GM19328 (cell line): ENCODE data around the gene BMPR1A.
"Not testable (repeated sequence)": the region's sequence is repeated elsewhere in the genome, so short reads cannot be mapped to it uniquely, and the experiment has no call there.

Experiments used
- ATAC-seq: cut with Tn5 transposase; IDR thresholded peaks from one replicate; pipeline ENCODE4 v1.9.1; 2021; ENCODE audit warnings: mild to moderate bottlenecking, moderate library complexity; ENCODE audit not compliant: unreplicated experiment

The BMPR1A gene

DNA sequence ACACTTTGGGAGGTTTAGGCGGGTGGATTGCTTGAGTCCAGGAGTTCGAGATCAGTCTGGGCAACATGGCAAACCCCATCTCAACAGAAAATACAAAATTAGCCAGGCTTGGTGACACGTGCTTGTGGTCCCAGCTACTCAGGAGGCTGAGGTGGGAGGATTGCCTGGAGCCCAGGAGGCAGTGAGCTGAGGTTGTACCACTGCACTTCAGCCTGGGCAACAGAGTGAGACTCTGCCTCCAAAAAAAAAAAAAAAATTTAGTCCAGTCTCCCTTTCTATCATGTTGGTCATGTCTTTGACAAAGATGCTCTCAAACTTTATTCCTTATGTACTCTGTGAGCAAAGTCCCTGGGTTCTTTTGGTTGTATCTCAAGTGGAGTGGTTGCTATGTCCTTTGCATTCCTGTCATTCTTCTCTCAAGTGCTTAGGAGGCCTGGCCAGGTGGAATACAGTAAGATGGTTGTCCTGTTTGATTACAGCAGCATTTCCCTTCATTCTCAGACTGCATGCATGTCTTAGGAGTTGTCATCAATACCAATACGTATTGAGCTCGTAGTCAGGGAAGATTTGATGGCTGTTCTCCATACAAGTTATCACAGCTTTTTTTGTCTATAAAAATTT is 115.3 kb downstream of the BMPR1A start:
- no peak for ATAC-seq

DNA sequence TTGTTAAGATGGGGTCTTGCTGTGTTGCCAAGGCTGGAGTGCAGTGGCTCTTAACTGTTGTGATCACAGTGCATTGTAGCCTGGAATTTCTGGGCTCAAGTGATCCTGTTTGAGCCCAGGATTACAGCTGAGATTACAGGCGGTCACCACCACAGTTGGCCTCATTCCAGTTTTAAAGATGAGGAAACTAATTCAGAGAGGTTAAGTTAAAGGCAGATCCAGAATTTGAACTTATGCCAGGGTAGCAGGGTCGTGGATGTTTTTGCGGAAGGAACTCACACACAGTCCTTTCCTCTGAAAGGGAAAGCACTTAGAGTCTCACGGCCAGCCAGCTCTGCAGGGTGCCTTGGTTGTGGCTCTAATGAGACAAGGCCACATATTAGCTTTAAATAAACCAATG is 116.3 kb downstream of the BMPR1A start:
- no peak for ATAC-seq

DNA sequence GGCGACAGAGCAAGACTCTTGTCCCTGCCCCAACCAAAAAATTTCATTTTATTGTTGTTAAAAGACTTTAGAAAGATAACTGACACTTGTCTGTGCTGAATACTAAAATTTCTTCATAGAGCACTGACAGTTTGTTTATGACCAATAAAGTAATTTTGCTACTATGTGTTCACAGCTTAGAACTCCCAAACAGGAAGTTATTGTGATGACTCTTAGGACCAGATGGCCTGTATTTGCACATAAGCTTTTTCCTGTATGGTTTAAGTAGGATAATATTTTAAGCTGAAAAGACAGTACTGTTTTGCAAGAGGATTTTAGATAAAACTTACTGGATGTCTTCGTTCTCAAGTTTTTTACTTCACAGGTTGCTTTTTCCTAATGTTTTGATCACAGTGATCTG is 120.3 kb downstream of the BMPR1A start:
- no peak for ATAC-seq

DNA sequence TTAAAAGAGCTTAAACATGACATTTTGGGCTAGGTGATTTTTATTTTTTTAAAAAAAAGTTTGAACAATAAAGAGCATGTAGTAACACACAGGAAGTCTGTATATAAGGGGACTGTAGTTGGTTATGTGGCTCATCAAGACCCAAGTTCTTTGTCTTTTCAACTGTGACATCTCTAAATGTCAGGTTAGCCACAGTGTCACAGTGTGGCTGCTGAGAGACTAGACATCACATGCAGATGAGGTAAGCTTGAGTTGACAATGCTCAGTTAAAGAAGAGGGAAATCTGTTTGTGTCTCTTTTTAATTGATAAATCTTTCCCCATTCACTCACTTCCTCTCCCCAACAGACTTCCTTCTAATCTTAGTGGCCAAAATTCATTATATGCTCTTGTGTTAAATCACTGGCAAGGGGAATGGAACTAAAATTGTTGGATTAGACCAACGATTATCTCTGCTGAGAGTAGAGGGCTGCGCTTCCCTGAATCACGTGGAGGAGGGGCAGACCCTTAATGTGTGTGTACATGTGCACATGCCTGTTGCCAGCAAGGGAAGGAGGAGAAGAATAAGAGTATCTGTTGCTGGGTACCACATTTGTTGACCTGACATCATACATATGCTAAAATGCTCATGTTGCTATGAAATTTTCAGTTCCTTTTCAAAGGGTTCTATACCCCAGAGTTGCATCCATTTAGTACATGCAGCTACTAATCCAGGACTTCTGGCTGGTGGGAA is 122.7 kb downstream of the BMPR1A start:
- no peak for ATAC-seq

- no peak for ATAC-seq
Measured at GRCh38 chr10:86880971-86881370, 124.6 kb downstream of the BMPR1A start.

- peak; percentile 99 for ATAC-seq
Measured at GRCh38 chr10:86888585-86889381, 132.4 kb downstream of the BMPR1A start.

DNA sequence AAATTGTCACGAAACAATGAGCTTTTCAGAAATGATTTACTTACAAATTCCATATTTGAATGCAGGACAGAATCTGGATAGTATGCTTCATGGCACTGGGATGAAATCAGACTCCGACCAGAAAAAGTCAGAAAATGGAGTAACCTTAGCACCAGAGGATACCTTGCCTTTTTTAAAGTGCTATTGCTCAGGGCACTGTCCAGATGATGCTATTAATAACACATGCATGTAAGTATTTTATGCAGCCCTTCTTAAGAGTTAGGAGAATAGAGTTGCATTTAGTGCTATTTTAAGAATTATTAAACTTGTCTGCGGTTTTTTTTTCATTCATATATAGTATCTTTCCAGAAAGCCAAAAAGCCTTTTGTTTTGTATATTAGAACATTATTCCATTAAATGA is 133.6 kb downstream of the BMPR1A start:
- no peak for ATAC-seq

DNA sequence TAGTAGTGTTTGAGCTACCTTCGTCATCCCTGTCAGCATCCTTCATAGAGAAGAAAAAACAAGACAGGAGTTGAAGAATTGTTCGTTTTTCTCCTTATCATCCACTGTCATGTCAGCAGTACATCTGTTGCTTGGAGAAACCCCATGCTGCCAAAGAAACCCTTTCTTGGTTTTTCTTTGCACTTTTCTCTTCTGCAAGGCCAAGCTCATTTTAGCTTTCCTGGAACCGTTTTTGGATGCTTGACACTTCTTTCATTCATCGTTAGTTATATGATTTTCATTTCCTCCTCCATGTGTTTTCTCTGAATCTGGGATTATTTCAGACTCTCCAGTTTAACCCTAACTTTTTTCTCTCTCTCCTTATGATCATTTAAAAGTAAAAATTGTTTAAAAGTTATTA is 142.1 kb downstream of the BMPR1A start:
- no peak for ATAC-seq

GRCh38 chr10:86899132-86899531 is 142.7 kb downstream of the BMPR1A start:
- no peak for ATAC-seq

DNA sequence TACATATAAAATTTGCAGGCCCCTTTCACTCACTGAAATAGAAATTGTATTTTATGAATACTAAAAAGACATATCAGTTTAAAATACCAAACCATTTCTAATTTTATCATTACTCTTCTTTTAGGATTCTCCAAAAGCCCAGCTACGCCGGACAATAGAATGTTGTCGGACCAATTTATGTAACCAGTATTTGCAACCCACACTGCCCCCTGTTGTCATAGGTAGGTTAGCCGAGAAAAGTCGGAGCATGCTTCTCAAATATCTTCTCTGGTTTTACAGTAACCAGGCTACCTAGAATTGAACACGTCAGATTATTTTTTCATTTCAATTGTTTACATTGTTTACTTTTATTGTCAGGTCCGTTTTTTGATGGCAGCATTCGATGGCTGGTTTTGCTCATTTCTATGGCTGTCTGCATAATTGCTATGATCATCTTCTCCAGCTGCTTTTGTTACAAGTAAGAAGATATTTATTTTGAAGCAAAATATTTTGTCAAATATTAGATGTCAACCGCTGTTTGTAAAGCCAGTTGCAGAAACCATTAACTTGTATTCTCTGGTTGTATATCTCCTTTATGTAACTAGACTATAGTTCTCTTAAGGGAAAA is 143.4 kb downstream of the BMPR1A start:
- no peak for ATAC-seq

GRCh38 chr10:86900955-86901354 is 144.5 kb downstream of the BMPR1A start:
- ATAC-seq = no peak

DNA sequence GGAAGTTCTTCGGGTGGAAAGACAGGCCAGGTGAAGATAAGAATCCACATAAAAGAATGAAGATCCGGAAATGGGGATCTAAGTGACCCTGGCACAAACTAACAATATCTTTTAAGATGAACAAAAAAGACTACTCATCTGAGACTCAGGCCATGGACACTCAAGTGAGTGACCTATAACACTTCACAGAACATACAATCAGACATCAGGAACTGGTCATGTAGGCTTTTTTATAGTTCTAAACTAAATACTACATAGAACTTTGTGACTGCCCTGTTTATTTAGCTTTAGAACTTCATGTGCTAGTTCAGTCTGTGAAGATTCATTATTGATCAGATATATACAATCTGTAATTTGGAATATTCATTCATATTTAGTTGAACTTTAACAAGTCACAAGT is 148.2 kb downstream of the BMPR1A start:
- ATAC-seq = no peak

GRCh38 chr10:86905429-86905828 is 149.0 kb downstream of the BMPR1A start:
- no peak for ATAC-seq

GRCh38 chr10:86914734-86915133 is 158.3 kb downstream of the BMPR1A start:
- no peak for ATAC-seq

GRCh38 chr10:86918022-86918471 is 161.6 kb downstream of the BMPR1A start:
- no peak for ATAC-seq

GRCh38 chr10:86922553-86922961 is 166.1 kb downstream of the BMPR1A start:
- no peak for ATAC-seq

- no peak for ATAC-seq
Measured at GRCh38 chr10:86929468-86930380, 173.3 kb downstream of the BMPR1A start.

- ATAC-seq = no peak
Measured at GRCh38 chr10:86931872-86932271, 175.5 kb downstream of the BMPR1A start.

- no peak for ATAC-seq
Measured at GRCh38 chr10:86932674-86933073, 176.3 kb downstream of the BMPR1A start.

GRCh38 chr10:86934162-86934711 is 177.8 kb downstream of the BMPR1A start:
- ATAC-seq = not testable (repeated sequence)
